IPS-NIHi11 (cell line): ENCODE results near the gene MED9.

Experiments used
- DNase-seq: peaks from one replicate; pipeline ENCODE4 v3.0.0; 2012; ENCODE audit warnings: mixed read lengths, low spot score

MED9 gene

GRCh38 chr17:17538417-17539391 is 61.9 kb downstream of the MED9 start:
- peak; percentile 43 for DNase-seq

- DNase-seq: no peak
Measured at GRCh38 chr17:17539591-17539990, 62.8 kb downstream of the MED9 start.

- DNase-seq: peak; percentile 78
Measured at GRCh38 chr17:17540278-17540906, 63.6 kb downstream of the MED9 start.

GRCh38 chr17:17540935-17541639 is 64.3 kb downstream of the MED9 start:
- DNase-seq: no peak

DNA sequence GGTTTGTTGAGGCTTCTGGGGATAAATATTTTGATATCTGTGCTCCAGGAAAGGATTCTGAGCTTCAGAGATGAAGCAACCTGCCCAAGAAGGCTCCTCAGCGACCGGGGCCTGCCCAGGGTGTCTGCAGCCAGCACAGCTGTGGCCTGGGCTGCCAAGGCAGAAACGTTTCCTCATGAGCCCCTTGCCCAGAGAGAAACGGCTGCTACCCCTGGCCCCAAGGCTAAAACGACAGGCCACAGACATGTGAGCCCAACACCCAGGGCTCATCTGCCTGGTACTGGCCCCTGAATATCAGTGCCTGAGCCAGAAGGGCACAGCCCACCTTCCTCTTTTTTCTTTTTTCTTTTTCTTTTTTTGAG is 64.8 kb downstream of the MED9 start:
- DNase-seq: no peak
